ENCODE results near the gene ST3GAL5. TPM values are rescaled to one million over a fixed set of nuclear protein-coding genes. Genes with fewer than 3 reads are reported as not detected.
"Not testable (repeated sequence)": the region's sequence is repeated elsewhere in the genome, so short reads cannot be mapped to it uniquely, and the experiment has no call there.

Gene ST3GAL5
- total and polyA plus RNA-seq, 4 donors = 83.2 to 120 (median 108) TPM

DNA sequence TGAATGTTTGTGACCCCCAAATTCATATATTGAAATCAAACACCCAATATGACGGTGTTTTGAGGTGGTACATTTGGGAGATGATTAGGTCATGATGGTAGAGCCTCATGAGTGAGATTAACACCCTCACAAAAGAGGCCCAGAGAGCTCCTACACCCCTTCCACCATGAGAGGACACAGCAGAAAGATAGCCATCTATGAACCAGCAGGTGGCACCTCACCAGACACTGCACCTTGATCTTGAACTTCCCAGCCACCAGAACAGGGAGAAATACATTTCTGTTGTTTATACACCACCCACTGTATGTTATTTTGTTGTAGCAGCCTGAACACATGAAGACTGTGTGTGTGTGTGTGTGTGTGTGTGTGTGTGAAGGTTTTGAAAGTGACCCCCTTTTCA is 58.1 kb downstream of the ST3GAL5 start:
- no peak for DNase-seq (ENCODE audit: low read depth in 4 of 6, low spot score in 6 of 6)
- peaks cover 9% of the 10 kb centered on the region for H3K4me1 ChIP-seq (ENCODE audit: control insufficient read depth, insufficient read depth, low read length)
- no peaks in the 10 kb centered on the region for H3K9me3 ChIP-seq (ENCODE audit: control insufficient read depth, insufficient read depth, low read length)
- no peaks in the 10 kb centered on the region for H3K27me3 ChIP-seq (ENCODE audit: control insufficient read depth, insufficient read depth, low read length)
- no peaks in the 10 kb centered on the region for H3K36me3 ChIP-seq (ENCODE audit: control insufficient read depth, insufficient read depth, low read length)
- no peak overlapping the region for H3K4me3 ChIP-seq (ENCODE audit: low read depth, low read length)
- H3K27ac ChIP-seq (ENCODE audit: low read depth, low read length) = no peak overlapping the region
- WGBS (ENCODE audit: insufficient coverage) = no CpG with 5 or more reads among the region's 1 CpG

DNA sequence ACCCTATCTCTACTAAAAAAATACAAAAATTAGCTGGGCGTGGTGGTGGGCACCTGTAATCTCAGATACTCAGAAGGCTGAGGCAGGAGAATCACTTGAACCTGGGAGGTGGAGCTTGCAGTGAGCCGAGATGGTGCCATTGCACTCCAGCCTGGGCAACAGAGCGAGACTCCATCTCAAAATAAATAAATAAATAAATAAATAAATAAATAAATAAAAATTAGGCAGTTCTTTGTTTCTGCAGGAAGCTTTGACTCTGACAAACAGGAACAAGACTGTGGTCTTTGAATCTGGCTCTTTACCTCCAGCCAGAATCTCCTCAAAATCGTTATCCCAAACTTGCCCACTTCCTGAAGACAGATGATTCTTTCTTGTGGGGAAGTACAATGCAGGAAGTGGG is 59.4 kb downstream of the ST3GAL5 start:
- 100% methylated on average over 1 of the region's 4 CpGs for WGBS (ENCODE audit: insufficient coverage)
- not testable (repeated sequence) for H3K36me3 ChIP-seq (ENCODE audit: control insufficient read depth, insufficient read depth, low read length); H3K9me3 ChIP-seq (ENCODE audit: control insufficient read depth, insufficient read depth, low read length); H3K4me3 ChIP-seq (ENCODE audit: low read depth, low read length); H3K27ac ChIP-seq (ENCODE audit: low read depth, low read length); DNase-seq (ENCODE audit: low read depth in 4 of 6, low spot score in 6 of 6); H3K27me3 ChIP-seq (ENCODE audit: control insufficient read depth, insufficient read depth, low read length); H3K4me1 ChIP-seq (ENCODE audit: control insufficient read depth, insufficient read depth, low read length)

DNA sequence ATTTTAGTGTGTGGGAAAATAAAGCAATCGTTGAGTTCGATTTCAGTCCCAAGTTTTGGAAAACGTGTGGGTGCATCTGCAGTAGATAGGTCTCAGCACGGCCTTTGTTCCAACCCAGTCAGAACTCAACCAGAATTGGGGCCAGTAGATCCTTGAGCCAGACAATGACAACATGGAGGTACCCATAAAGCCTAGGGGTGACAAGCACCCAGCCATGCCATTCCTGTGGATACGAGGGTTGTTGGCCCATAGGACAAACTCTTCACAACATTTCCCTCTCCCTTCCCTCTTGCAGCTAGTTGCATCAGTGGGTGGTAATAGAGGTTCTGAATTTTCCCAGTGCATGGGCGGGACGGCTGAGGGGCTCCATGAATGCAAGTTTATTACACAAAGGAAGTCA is 60.1 kb downstream of the ST3GAL5 start:
- Histone ChIP-seq H3K4me1 (ENCODE audit: control insufficient read depth, insufficient read depth, low read length) (peaks cover 9% of the 10 kb centered on the region), H3K27me3 (ENCODE audit: control insufficient read depth, insufficient read depth, low read length) (no peaks in the 10 kb centered on the region), H3K36me3 (ENCODE audit: control insufficient read depth, insufficient read depth, low read length) (no peaks in the 10 kb centered on the region), H3K27ac (ENCODE audit: low read depth, low read length) (no peak overlapping the region), H3K4me3 (ENCODE audit: low read depth, low read length) (no peak overlapping the region), H3K9me3 (ENCODE audit: control insufficient read depth, insufficient read depth, low read length) (no peaks in the 10 kb centered on the region)
- WGBS (ENCODE audit: insufficient coverage) = 91% methylated on average over 3 of the region's 7 CpGs
- no peak for DNase-seq (ENCODE audit: low read depth in 4 of 6, low spot score in 6 of 6)

DNA sequence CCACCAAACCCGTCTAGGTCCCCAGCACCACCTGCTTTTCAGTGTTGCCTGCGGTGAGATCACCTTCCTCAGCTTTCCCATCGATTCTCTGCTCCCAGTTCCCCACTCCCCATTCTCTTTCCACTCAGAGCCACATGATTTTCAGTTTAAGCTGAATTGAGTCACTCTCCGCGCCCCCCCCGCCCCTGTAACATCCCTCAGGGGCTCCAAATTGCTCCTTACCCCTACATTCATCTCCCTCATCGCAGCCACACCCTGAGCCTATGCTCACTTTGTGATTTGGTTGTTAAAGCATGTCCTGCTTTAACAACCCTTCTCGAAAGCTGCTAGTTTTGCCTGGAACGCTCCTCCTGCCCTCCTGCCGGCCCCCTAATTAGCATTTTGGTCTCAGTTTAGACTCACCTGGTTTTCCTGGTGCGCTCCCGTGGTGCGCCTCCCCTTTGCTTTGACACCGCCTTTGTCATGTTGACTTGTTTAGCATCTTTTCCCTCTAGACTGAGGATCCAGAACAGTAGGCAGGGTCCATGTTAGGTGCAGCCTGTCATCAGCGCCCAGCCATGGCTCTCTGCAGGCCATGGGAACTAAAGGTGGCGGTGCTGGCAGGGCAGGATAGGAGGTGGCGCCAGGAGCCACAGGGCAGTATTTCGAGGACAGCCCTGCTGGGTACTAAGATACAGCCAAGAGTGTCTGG is 60.8 kb downstream of the ST3GAL5 start:
- 78% methylated on average over 17 of the region's 18 CpGs for WGBS (ENCODE audit: insufficient coverage)
- Histone ChIP-seq H3K36me3 (ENCODE audit: control insufficient read depth, insufficient read depth, low read length) (no peaks in the 10 kb centered on the region), H3K9me3 (ENCODE audit: control insufficient read depth, insufficient read depth, low read length) (no peaks in the 10 kb centered on the region), H3K4me1 (ENCODE audit: control insufficient read depth, insufficient read depth, low read length) (peaks cover 9% of the 10 kb centered on the region), H3K4me3 (ENCODE audit: low read depth, low read length) (no peak overlapping the region), H3K27ac (ENCODE audit: low read depth, low read length) (no peak overlapping the region), H3K27me3 (ENCODE audit: control insufficient read depth, insufficient read depth, low read length) (no peaks in the 10 kb centered on the region)
- no peak for DNase-seq (ENCODE audit: low read depth in 4 of 6, low spot score in 6 of 6)

DNA sequence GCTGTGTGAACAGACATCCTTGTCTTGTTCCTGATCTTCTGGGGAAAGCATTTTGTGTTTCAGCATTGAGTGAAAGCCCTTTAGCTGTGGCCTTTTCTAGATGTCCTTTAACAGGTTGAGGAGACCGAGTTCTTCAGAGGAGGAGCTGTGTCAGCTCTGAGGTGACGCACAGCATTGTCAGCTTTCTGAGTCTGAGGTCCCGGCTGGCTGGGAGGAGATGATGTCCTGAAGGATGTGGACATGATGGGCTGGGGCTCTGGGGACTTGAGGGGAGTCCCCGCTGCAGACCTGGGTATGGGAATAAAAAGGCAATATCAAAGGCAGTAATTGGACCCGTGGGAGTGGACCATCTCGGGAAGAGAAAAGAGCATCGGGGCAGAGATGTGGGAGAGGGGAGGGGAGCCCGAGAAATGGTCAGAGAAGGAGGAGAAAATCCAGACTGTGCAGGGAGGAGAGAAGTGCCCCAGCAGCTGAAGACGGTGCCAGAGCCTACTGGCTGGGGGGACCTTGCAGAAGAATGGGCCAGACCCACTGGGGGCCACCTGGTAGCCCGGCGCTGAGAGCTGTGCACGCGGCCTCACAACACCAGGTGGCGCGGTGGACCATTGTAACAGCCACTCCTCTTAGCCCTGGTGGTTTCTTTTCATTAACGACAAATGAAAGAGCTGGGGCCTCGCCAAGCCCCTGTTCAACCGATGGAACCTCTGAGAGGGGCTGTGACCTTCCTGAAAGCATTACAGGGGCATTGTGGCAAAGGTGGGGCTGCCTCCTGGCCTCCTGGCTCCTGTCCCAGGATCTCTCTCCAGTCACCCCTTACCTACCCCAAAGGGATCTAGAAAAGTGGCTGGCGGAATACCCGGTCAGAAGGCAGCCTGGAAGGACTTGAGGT is 61.6 kb downstream of the ST3GAL5 start:
- peak in 5 of 6 donors; percentile 44 to 89 (median 50) for DNase-seq (ENCODE audit: low read depth in 4 of 6, low spot score in 6 of 6)
- 30% methylated on average over 20 of the region's 20 CpGs for WGBS (ENCODE audit: insufficient coverage)
- H3K4me3 ChIP-seq (ENCODE audit: low read depth, low read length) = no peak overlapping the region

DNA sequence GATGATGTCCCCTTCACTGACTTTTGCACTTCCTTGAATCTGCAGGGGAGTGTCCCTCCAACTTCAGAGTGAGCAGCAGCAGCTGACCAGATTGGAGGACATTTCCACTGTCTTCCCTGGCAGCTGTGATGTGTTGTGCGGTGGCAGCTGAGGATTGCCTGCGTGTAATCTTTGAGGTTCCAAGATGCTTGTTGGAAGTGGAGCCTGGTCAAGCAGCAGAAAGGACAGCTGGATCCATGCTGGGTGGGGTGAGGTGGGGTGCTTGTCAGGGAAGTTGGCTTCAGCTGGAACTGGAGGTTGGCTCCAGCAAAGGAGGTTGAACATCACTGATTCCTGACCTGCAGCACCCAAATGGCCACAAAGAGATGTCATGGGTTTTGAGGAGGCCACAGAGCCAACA is 64.8 kb downstream of the ST3GAL5 start:
- whole genome bisulfite sequencing (ENCODE audit: insufficient coverage) = 77% methylated on average over 2 of the region's 2 CpGs
- no peak overlapping the region for H3K4me3 ChIP-seq (ENCODE audit: low read depth, low read length)

More for the DNA sequence above, 61.6 kb downstream of the ST3GAL5 start:
- peaks cover 9% of the 10 kb centered on the region for H3K4me1 ChIP-seq (ENCODE audit: control insufficient read depth, insufficient read depth, low read length)
- H3K9me3 ChIP-seq (ENCODE audit: control insufficient read depth, insufficient read depth, low read length) = no peaks in the 10 kb centered on the region
- H3K27me3 ChIP-seq (ENCODE audit: control insufficient read depth, insufficient read depth, low read length) = no peaks in the 10 kb centered on the region
- no peaks in the 10 kb centered on the region for H3K36me3 ChIP-seq (ENCODE audit: control insufficient read depth, insufficient read depth, low read length)
- no peak overlapping the region for H3K27ac ChIP-seq (ENCODE audit: low read depth, low read length)

DNA sequence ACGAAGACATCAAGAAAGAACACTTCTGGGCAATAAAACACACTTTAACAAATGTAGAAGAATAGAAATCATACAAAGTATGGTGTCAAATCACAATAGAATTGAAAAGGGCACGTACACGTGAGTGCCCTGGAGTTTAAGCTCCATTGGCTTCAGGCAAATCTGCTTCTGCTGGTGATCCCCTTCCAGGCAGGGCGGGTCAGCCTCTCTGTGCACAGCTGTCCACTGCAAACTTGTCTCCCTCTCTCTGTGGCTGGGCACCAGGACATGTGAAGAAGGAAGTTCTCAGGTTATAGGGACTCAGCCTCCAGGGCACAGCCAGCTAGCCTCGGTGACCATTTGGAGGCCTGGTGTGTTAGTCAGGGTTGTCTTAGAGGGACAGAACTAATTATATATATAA is 66.0 kb downstream of the ST3GAL5 start:
- no peak overlapping the region for H3K27ac ChIP-seq (ENCODE audit: low read depth, low read length)
- H3K27me3 ChIP-seq (ENCODE audit: control insufficient read depth, insufficient read depth, low read length) = no peaks in the 10 kb centered on the region
- H3K4me3 ChIP-seq (ENCODE audit: low read depth, low read length) = no peak overlapping the region
- no peak for DNase-seq (ENCODE audit: low read depth in 4 of 6, low spot score in 6 of 6)
- H3K4me1 ChIP-seq (ENCODE audit: control insufficient read depth, insufficient read depth, low read length) = peaks cover 8% of the 10 kb centered on the region
- WGBS (ENCODE audit: insufficient coverage) = 94% methylated on average over 3 of the region's 5 CpGs
- no peaks in the 10 kb centered on the region for H3K36me3 ChIP-seq (ENCODE audit: control insufficient read depth, insufficient read depth, low read length)
- no peaks in the 10 kb centered on the region for H3K9me3 ChIP-seq (ENCODE audit: control insufficient read depth, insufficient read depth, low read length)

More for the DNA sequence above, 64.8 kb downstream of the ST3GAL5 start:
- DNase-seq (ENCODE audit: low read depth in 4 of 6, low spot score in 6 of 6) = no peak
- Histone ChIP-seq H3K9me3 (ENCODE audit: control insufficient read depth, insufficient read depth, low read length) (no peaks in the 10 kb centered on the region), H3K27ac (ENCODE audit: low read depth, low read length) (no peak overlapping the region), H3K27me3 (ENCODE audit: control insufficient read depth, insufficient read depth, low read length) (no peaks in the 10 kb centered on the region), H3K4me1 (ENCODE audit: control insufficient read depth, insufficient read depth, low read length) (peaks cover 9% of the 10 kb centered on the region), H3K36me3 (ENCODE audit: control insufficient read depth, insufficient read depth, low read length) (no peaks in the 10 kb centered on the region)

DNA sequence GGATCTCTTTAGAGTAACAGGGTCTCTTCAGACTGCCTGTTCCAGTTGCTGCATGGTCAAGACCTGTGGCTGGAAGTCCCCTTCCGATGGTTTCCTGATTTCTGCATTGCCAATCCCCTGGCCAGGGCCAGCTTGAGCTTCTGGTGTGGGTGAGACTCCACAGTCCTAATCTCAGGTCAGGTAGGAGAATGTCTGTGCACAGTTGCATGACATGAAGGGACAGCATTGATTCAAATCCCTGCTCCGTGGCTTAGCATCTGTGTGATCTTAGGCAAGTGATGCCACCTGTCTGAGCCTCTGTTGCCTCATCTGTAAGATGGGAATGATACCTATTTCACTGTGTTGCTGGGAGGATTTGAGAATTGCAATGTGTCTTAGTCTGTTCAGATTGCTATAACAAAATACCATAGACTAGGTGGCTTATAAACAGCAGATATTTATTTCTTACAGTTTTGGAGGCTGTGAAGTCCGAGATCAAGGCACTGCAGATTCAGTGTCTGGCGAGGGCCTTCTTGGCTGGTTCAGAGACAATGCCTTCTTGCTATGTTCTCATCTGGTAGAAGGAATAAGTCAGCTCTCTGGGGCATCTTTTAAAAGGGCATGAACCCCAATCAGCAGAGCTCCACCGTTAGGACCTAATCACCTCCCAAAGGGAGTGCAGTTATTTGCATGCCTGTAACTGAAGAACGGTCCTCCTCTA is 68.8 kb downstream of the ST3GAL5 start:
- DNase-seq (ENCODE audit: low read depth in 4 of 6, low spot score in 6 of 6) = no peak
- no peaks in the 10 kb centered on the region for H3K27me3 ChIP-seq (ENCODE audit: control insufficient read depth, insufficient read depth, low read length)
- no peak overlapping the region for H3K4me3 ChIP-seq (ENCODE audit: low read depth, low read length)
- WGBS (ENCODE audit: insufficient coverage) = 89% methylated on average over 4 of the region's 6 CpGs
- H3K27ac ChIP-seq (ENCODE audit: low read depth, low read length) = no peak overlapping the region
- H3K4me1 ChIP-seq (ENCODE audit: control insufficient read depth, insufficient read depth, low read length) = peaks cover 2% of the 10 kb centered on the region
- H3K9me3 ChIP-seq (ENCODE audit: control insufficient read depth, insufficient read depth, low read length) = no peaks in the 10 kb centered on the region
- no peaks in the 10 kb centered on the region for H3K36me3 ChIP-seq (ENCODE audit: control insufficient read depth, insufficient read depth, low read length)

DNA sequence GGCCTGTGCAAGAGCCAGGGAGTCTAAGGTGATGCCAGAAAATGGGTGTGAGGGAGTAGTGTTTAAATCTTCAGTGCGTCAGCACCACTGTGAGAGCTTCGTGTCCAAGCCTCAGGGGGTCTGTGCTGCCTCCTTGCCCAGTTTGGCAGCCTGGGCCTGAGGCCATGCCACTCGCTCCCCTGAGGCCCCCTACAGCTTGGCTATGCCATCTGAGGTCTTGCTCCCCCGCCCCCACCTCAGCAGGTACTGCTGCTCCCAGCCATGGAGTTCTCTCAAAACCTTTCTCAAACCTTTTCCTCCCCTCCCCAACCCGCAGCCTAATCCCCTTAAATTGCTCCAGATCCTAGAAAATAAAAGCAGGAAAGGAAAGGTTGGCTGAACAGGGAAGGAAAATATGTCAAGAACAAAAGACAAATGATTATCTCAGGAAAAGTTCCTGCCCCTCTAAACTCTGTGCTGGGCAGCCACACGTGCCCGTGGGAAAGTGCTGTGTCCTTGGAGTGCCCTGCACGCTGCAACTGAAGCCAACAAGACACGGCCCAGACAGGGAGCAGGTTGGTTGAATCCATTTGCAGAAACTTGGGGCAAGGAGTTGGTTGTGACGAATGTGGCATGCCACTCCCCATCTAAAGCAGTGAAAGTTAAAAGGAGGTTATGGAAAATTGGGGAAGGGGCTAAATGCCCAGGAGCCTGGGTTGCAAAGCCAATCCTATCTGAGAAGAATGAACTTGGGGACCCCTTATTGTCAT is 73.8 kb downstream of the ST3GAL5 start:
- no peak overlapping the region for H3K27ac ChIP-seq (ENCODE audit: low read depth, low read length)
- no peak overlapping the region for H3K4me3 ChIP-seq (ENCODE audit: low read depth, low read length)
- H3K4me1 ChIP-seq (ENCODE audit: control insufficient read depth, insufficient read depth, low read length) = peaks cover 35% of the 10 kb centered on the region
- H3K36me3 ChIP-seq (ENCODE audit: control insufficient read depth, insufficient read depth, low read length) = no peaks in the 10 kb centered on the region
- DNase-seq (ENCODE audit: low read depth in 4 of 6, low spot score in 6 of 6) = no peak
- H3K27me3 ChIP-seq (ENCODE audit: control insufficient read depth, insufficient read depth, low read length) = no peaks in the 10 kb centered on the region
- WGBS (ENCODE audit: insufficient coverage) = 59% methylated on average over 7 of the region's 10 CpGs
- H3K9me3 ChIP-seq (ENCODE audit: control insufficient read depth, insufficient read depth, low read length) = no peaks in the 10 kb centered on the region
